GM18507 (cell line): ENCODE results near the gene MUCL3.
"Not testable (repeated sequence)": the region's sequence is repeated elsewhere in the genome, so short reads cannot be mapped to it uniquely, and the experiment has no call there.

Experiments used
- DNase-seq: peaks from one replicate; pipeline ENCODE4 v3.0.0; 2011; ENCODE audit warnings: low read depth; ENCODE audit not compliant: insufficient read length; ENCODE audit errors: extremely low spot score
- FAIRE-seq: peaks from 2 replicates; lab custom pipeline; 2011; peaks lifted over from hg19 to GRCh38; lab: Jason Lieb, UNC

Gene MUCL3

GRCh38 chr6:30972816-30973215 lies 32.0 kb downstream of the MUCL3 start:
- FAIRE-seq (no peak), DNase-seq (no peak)

- DNase-seq: no peak
- no peak for FAIRE-seq
Observed at GRCh38 chr6:30974490-30975252, 33.9 kb downstream of the MUCL3 start.

GRCh38 chr6:30979141-30979540 lies 38.4 kb downstream of the MUCL3 start:
- FAIRE-seq: no peak
- DNase-seq: no peak

- FAIRE-seq: no peak
- no peak for DNase-seq
Observed at GRCh38 chr6:30979690-30980089, 38.9 kb downstream of the MUCL3 start.

GRCh38 chr6:30981942-30982772 lies 41.4 kb downstream of the MUCL3 start:
- FAIRE-seq (no peak), DNase-seq (no peak)

- DNase-seq (no peak), FAIRE-seq (no peak)
Observed at GRCh38 chr6:30983439-30983838, 42.7 kb downstream of the MUCL3 start, which contains the start of gene MUC21. TSS of gene MUC21 (plus strand) at chr6:30983718. CDS start at chr6:30983959, 241 bp downstream.

GRCh38 chr6:30985490-30985889 lies 44.7 kb downstream of the MUCL3 start:
- FAIRE-seq: no peak
- no peak for DNase-seq

- FAIRE-seq (no peak), DNase-seq (no peak)
Observed at GRCh38 chr6:30987304-30987703, 46.5 kb downstream of the MUCL3 start.

- FAIRE-seq: no peak
Observed at GRCh38 chr6:30988209-30988825, 47.5 kb downstream of the MUCL3 start.

GRCh38 chr6:30990422-30991086 lies 49.8 kb downstream of the MUCL3 start:
- no peak for DNase-seq

More at GRCh38 chr6:30988209-30988825, 47.5 kb downstream of the MUCL3 start:
- no peak for DNase-seq

GRCh38 chr6:30991891-30992290 lies 51.1 kb downstream of the MUCL3 start:
- no peak for FAIRE-seq

More at GRCh38 chr6:30990422-30991086, 49.8 kb downstream of the MUCL3 start:
- FAIRE-seq: no peak

GRCh38 chr6:30997301-30997700 lies 56.5 kb downstream of the MUCL3 start:
- DNase-seq (no peak), FAIRE-seq (no peak)

More at GRCh38 chr6:30991891-30992290, 51.1 kb downstream of the MUCL3 start:
- no peak for DNase-seq

GRCh38 chr6:30998785-30999184 lies 58.0 kb downstream of the MUCL3 start:
- DNase-seq (no peak), FAIRE-seq (no peak)

- DNase-seq, FAIRE-seq: not testable (repeated sequence)
Observed at GRCh38 chr6:31000067-31000860, 59.5 kb downstream of the MUCL3 start.

- FAIRE-seq: no peak
Observed at GRCh38 chr6:31001281-31001888, 60.6 kb downstream of the MUCL3 start.

GRCh38 chr6:31002471-31002870 lies 61.7 kb downstream of the MUCL3 start:
- FAIRE-seq (no peak), DNase-seq (no peak)

More at GRCh38 chr6:31001281-31001888, 60.6 kb downstream of the MUCL3 start:
- no peak for DNase-seq
